Cardiac fibroblast (primary cell): ENCODE measurements around the gene BBIP1.

Experiments
- DNase-seq, 2 donors: peaks; one replicate each; pipeline versions ENCODE4 v3.0.0 to v3.0.0-alpha.2; 2010; ENCODE audit warnings: low read depth in 2 of 2
- H3K4me3 ChIP-seq, 2 donors: replicated peaks in 1 of 2; 1 replicate in 1 of 2; 2 replicates in 1 of 2; pipeline ENCODE4 v1.5.1; 2011; ENCODE audit warnings: low read depth in 2 of 2, low read length in 2 of 2, mild to moderate bottlenecking in 2 of 2, moderate library complexity in 1 of 2
- CTCF ChIP-seq: IDR thresholded peaks from one replicate; pipeline ENCODE4 v1.5.1; 2011; ENCODE audit warnings: low read depth, mild to moderate bottlenecking, low read length, inconsistent platforms

Gene BBIP1

GRCh38 chr10:110863956-110864355 lies 55.0 kb downstream of the BBIP1 start:
- no peak for TF ChIP-seq CTCF
- no peak overlapping the region for H3K4me3 ChIP-seq
- no peak for DNase-seq

GRCh38 chr10:110863361-110863760 lies 55.6 kb downstream of the BBIP1 start:
- TF ChIP-seq CTCF, result no peak
- H3K4me3 ChIP-seq, result no peak overlapping the region
- DNase-seq, result no peak

GRCh38 chr10:110862961-110863360 lies 56.0 kb downstream of the BBIP1 start:
- no peak for TF ChIP-seq CTCF
- DNase-seq, result no peak
- no peak overlapping the region for H3K4me3 ChIP-seq

- no peak for DNase-seq
- H3K4me3 ChIP-seq, result no peak overlapping the region
- no peak for TF ChIP-seq CTCF
Measured at GRCh38 chr10:110861930-110862649, 56.9 kb downstream of the BBIP1 start.

GRCh38 chr10:110861476-110861875 lies 57.5 kb downstream of the BBIP1 start:
- TF ChIP-seq CTCF, result no peak
- H3K4me3 ChIP-seq, result no peak overlapping the region

GRCh38 chr10:110860576-110861241 lies 58.3 kb downstream of the BBIP1 start:
- no peak overlapping the region for H3K4me3 ChIP-seq
- no peak for TF ChIP-seq CTCF
- no peak for DNase-seq

More at GRCh38 chr10:110861476-110861875, 57.5 kb downstream of the BBIP1 start:
- no peak for DNase-seq
